HCT116 (cell line): ENCODE data around the gene TRPV5. TPM values are rescaled to one million over a fixed set of nuclear protein-coding genes. Genes with fewer than 3 reads are reported as not detected.

Experiments
- ATAC-seq: fragments of 200-7000 bp; cut with Tn5 transposase; 2 replicates; pipeline ENCODE4 v1.9.1; 2020; ENCODE audit warnings: mild to moderate bottlenecking, moderate library complexity
- BruUV-seq: library from RNA; stranded (reverse); fragments of 400-500 nt; replicated peaks from 2 replicates; lab custom pipeline; 2021; lab: Mats Ljungman, UMichigan
- CTCF ChIA-PET: fragments of 300-600 bp; sonication (Branson Sonifier 250); formaldehyde crosslinking; loops from one replicate; lab custom pipeline; 2021; ENCODE audit warnings: antibody characterized with exemption; lab: Charles Lee
- POLR2A ChIA-PET: fragments of 300-600, 350-600 bp; sonication (Branson Sonifier 250); formaldehyde crosslinking; loops from one replicate; lab custom pipeline; 2021; ENCODE audit warnings: antibody characterized with exemption; lab: Charles Lee
- RAD21 ChIA-PET, 2 experiments: fragments of 300-600 bp; sonication (Branson Sonifier 250); formaldehyde crosslinking; loops; one replicate each; lab custom pipeline; 2023; ENCODE audit warnings: low total read pairs in 2 of 2; ENCODE audit not compliant: uncharacterized antibody in 2 of 2, unreplicated experiment in 2 of 2, low non-redundant PET in 1 of 2; lab: Charles Lee
- DNase-seq: peaks from one replicate; pipeline ENCODE4 v3.0.0-alpha.2; 2010; ENCODE audit warnings: low read depth, low spot score
- H2AFZ ChIP-seq: fragments of 200-600 bp; shearing (Covaris generic), sonication (generic); 2 replicates; pipeline ENCODE4 v1.6.1; 2017; ENCODE audit warnings: low read depth, mixed run types, mixed read lengths, antibody characterized with exemption, low read length; ENCODE audit not compliant: poor library complexity, severe bottlenecking
- H3K27ac ChIP-seq: 2 replicates; pipeline ENCODE4 v1.5.1; 2012; ENCODE audit warnings: low read depth, low read length
- H3K27me3 ChIP-seq: fragments of 200-600 bp; sonication (generic); 2 replicates; pipeline ENCODE4 v1.6.1; 2016; ENCODE audit warnings: mixed run types, low read length, mixed read lengths; ENCODE audit not compliant: insufficient read depth
- H3K36me3 ChIP-seq, 2 experiments: fragments of 200-500 bp in 1 of 2; fragments of 200-600 bp in 1 of 2; sonication (Bioruptor generic) in 1 of 2; sonication (generic) in 1 of 2; 2 replicates each; pipeline versions ENCODE4 v1.5.1 to v1.6.1; 2014 to 2016; ENCODE audit warnings: low read length in 2 of 2, inconsistent platforms in 1 of 2, mixed read lengths in 1 of 2, mixed run types in 1 of 2; ENCODE audit not compliant: insufficient read depth in 2 of 2, control insufficient read depth in 1 of 2
- H3K4me1 ChIP-seq, 2 experiments: fragments of 200-600 bp in 1 of 2; sonication (generic) in 1 of 2; 2 replicates each; pipeline versions ENCODE4 v1.5.1 to v1.6.1; 2012 to 2017; ENCODE audit warnings: low read length in 2 of 2, inconsistent platforms in 1 of 2, mild to moderate bottlenecking in 1 of 2, mixed read lengths in 1 of 2, mixed run types in 1 of 2, moderate library complexity in 1 of 2; ENCODE audit not compliant: insufficient read depth in 2 of 2, control insufficient read depth in 1 of 2
- H3K4me2 ChIP-seq: fragments of 200-600 bp; sonication (generic); 2 replicates; pipeline ENCODE4 v1.6.1; 2017; ENCODE audit warnings: mixed run types, low read length, mixed read lengths
- H3K4me3 ChIP-seq, 2 experiments: fragments of 200-600 bp in 1 of 2; sonication (generic) in 1 of 2; replicated peaks in 1 of 2; 2 replicates each; pipeline ENCODE4 v1.5.1; 2011 to 2016; ENCODE audit warnings: low read length in 2 of 2, control low read depth in 1 of 2, low read depth in 1 of 2, mild to moderate bottlenecking in 1 of 2, mixed read lengths in 1 of 2, mixed run types in 1 of 2
- H3K79me2 ChIP-seq: fragments of 200-600 bp; sonication (generic); 2 replicates; pipeline ENCODE4 v1.6.1; 2017; ENCODE audit warnings: mild to moderate bottlenecking, mixed run types, low read length, moderate library complexity, mixed read lengths; ENCODE audit not compliant: insufficient read depth
- H3K9ac ChIP-seq: fragments of 200-600 bp; sonication (generic); 2 replicates; pipeline ENCODE4 v1.6.1; 2016; ENCODE audit warnings: low read length, mixed read lengths
- H3K9me2 ChIP-seq: fragments of 200-600 bp; sonication (generic), shearing (Covaris generic); 2 replicates; pipeline ENCODE4 v1.6.1; 2017; ENCODE audit warnings: mixed run types, mild to moderate bottlenecking, moderate library complexity; ENCODE audit not compliant: insufficient read depth
- H3K9me3 ChIP-seq, 2 experiments: fragments of 200-500 bp in 1 of 2; fragments of 200-600 bp in 1 of 2; sonication (Bioruptor generic) in 1 of 2; sonication (generic) in 1 of 2; 2 replicates each; pipeline ENCODE4 v1.6.1; 2014 to 2017; ENCODE audit warnings: low read length in 2 of 2, mixed read lengths in 2 of 2, inconsistent platforms in 1 of 2, low read depth in 1 of 2, mild to moderate bottlenecking in 1 of 2, mixed run types in 1 of 2, moderate library complexity in 1 of 2; ENCODE audit not compliant: control insufficient read depth in 1 of 2, insufficient read depth in 1 of 2
- H4K20me1 ChIP-seq: fragments of 200-600 bp; sonication (generic), shearing (Covaris generic); 2 replicates; pipeline ENCODE4 v1.6.1; 2017; ENCODE audit warnings: mixed run types, mild to moderate bottlenecking, moderate library complexity; ENCODE audit not compliant: insufficient read depth
- CBX3 ChIP-seq: IDR thresholded peaks from 2 replicates; pipeline ENCODE4 v1.6.1; 2012; ENCODE audit warnings: low read depth
- ELF1 ChIP-seq: IDR thresholded peaks from 2 replicates; pipeline ENCODE4 v1.6.1; 2012; ENCODE audit warnings: low read depth, borderline replicate concordance
- EZH2 ChIP-seq: fragments of 200-600 bp; sonication (generic); IDR thresholded peaks from 2 replicates; pipeline ENCODE4 v1.6.1; 2017; ENCODE audit warnings: antibody characterized with exemption, mixed run types
- POLR2A ChIP-seq: IDR thresholded peaks from 2 replicates; pipeline ENCODE4 v1.7.0; 2011; ENCODE audit warnings: borderline replicate concordance; ENCODE audit not compliant: insufficient read depth, insufficient read length; ENCODE audit errors: extremely low read depth
- POLR2AphosphoS5 ChIP-seq: IDR thresholded peaks from 2 replicates; pipeline ENCODE4 v1.6.1; 2011; ENCODE audit warnings: mild to moderate bottlenecking, low read depth, low read length, moderate library complexity
- RAD21 ChIP-seq: IDR thresholded peaks from 2 replicates; pipeline ENCODE4 v1.6.1; 2012; ENCODE audit warnings: low read depth, mild to moderate bottlenecking
- REST ChIP-seq: IDR thresholded peaks from 2 replicates; pipeline ENCODE4 v1.6.1; 2012; ENCODE audit warnings: low read depth
- SIN3A ChIP-seq: IDR thresholded peaks from 2 replicates; pipeline ENCODE4 v1.6.1; 2012; ENCODE audit warnings: low read depth
- SRF ChIP-seq: IDR thresholded peaks from 2 replicates; pipeline ENCODE4 v1.6.1; 2012; ENCODE audit warnings: low read depth
- TCF7L2 ChIP-seq: IDR thresholded peaks from 2 replicates; pipeline ENCODE4 v1.7.0; 2011; ENCODE audit warnings: borderline replicate concordance, inconsistent platforms; ENCODE audit not compliant: insufficient read depth, insufficient read length; ENCODE audit errors: extremely low read depth
- ZBTB33 ChIP-seq: IDR thresholded peaks from 2 replicates; pipeline ENCODE4 v1.6.1; 2011; ENCODE audit warnings: mild to moderate bottlenecking, low read length, moderate library complexity; ENCODE audit not compliant: insufficient replicate concordance; ENCODE audit errors: extremely low read depth
- ZNF274 ChIP-seq: fragments of 200-500 bp; sonication (Bioruptor generic); IDR thresholded peaks from 2 replicates; pipeline ENCODE4 v1.6.1; 2014; ENCODE audit warnings: mild to moderate bottlenecking, low read depth, low read length, inconsistent platforms
- intact Hi-C: fragments of 100-400 bp; cut with micrococcal nuclease; formaldehyde crosslinking; loops from 2 replicates; pipeline ENCODE4 v1.10.0; 2022
- total RNA-seq: library from RNA; stranded (reverse); gene quantifications from one replicate; pipeline ENCODE4 v1.2.1, GENCODE V29; 2021; ENCODE audit not compliant: unreplicated experiment
- TF ChIP-seq, protein P1 (sequence below): IDR thresholded peaks from 2 replicates; pipeline ENCODE4 v1.6.1; 2012
- TF ChIP-seq, protein P2 (sequence below): IDR thresholded peaks from 2 replicates; pipeline ENCODE4 v1.6.1; 2012

TRPV5 gene
- total RNA-seq, 1 experiment from 2014 or later, result not detected

GRCh38 chr7:142869434-142869833 lies 64.1 kb downstream of the TRPV5 start:
- Histone ChIP-seq H3K9ac (no peak overlapping the region), H3K9me2 (no peaks in the 10 kb centered on the region), H3K79me2 (no peaks in the 10 kb centered on the region), H3K4me2 (no peak overlapping the region), H3K36me3 (no peaks in the 10 kb centered on the region), H4K20me1 (no peaks in the 10 kb centered on the region), H3K27me3 (no peaks in the 10 kb centered on the region), H3K4me3 (no peak overlapping the region), H2AFZ (no peak overlapping the region), H3K9me3 (no peaks in the 10 kb centered on the region), H3K4me1 (no peaks in the 10 kb centered on the region), H3K27ac (no peak overlapping the region)
- no TSS peak for BruUV-seq
- intact Hi-C loops, result no loop called here
- ATAC-seq (no peak), DNase-seq (no peak)
- TF ChIP-seq TCF7L2 (no peak), CBX3 (no peak), SRF (no peak), SIN3A (no peak), POLR2AphosphoS5 (no peak), ELF1 (no peak), EZH2 (no peak), ZNF274 (no peak)
- TF ChIP-seq, protein P1, sequence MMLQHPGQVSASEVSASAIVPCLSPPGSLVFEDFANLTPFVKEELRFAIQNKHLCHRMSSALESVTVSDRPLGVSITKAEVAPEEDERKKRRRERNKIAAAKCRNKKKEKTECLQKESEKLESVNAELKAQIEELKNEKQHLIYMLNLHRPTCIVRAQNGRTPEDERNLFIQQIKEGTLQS, result no peak
- TF ChIP-seq, protein P2, sequence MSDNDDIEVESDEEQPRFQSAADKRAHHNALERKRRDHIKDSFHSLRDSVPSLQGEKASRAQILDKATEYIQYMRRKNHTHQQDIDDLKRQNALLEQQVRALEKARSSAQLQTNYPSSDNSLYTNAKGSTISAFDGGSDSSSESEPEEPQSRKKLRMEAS, result no peak
- ChIA-PET CTCF (no interaction called here), POLR2A (no interaction called here), RAD21 (no interaction called here)

- H3K4me2 ChIP-seq, result no peak overlapping the region
- ChIA-PET POLR2A (no interaction called here), CTCF (no interaction called here), RAD21 (no interaction called here)
- TF ChIP-seq POLR2A, result no peak
- no peak for TF ChIP-seq ZBTB33
- no peak for TF ChIP-seq RAD21
- TF ChIP-seq SRF, result no peak
- no peak for TF ChIP-seq REST
- H3K9ac ChIP-seq, result no peak overlapping the region
- no peaks in the 10 kb centered on the region for H3K9me3 ChIP-seq
- no peaks in the 10 kb centered on the region for H3K9me2 ChIP-seq
- H3K4me1 ChIP-seq, result no peaks in the 10 kb centered on the region
- no peak for DNase-seq
- H3K27me3 ChIP-seq, result no peaks in the 10 kb centered on the region
- intact Hi-C loops, result no loop called here
- H3K36me3 ChIP-seq, result no peaks in the 10 kb centered on the region
- no peak overlapping the region for H2AFZ ChIP-seq
- ATAC-seq, result no peak
- no peak overlapping the region for H3K4me3 ChIP-seq
- H4K20me1 ChIP-seq, result no peaks in the 10 kb centered on the region
- BruUV-seq, result no TSS peak
- H3K27ac ChIP-seq, result no peak overlapping the region
- no peaks in the 10 kb centered on the region for H3K79me2 ChIP-seq
Measured at GRCh38 chr7:142868986-142869415, 64.5 kb downstream of the TRPV5 start.
